GDM1 (cell line): Measurements from ENCODE around the gene MED16.

ENCODE experiments used
- DNase-seq: peaks from one replicate; lab custom pipeline; 2025; lab: John Stamatoyannopoulos, UW

MED16 gene, protein sequence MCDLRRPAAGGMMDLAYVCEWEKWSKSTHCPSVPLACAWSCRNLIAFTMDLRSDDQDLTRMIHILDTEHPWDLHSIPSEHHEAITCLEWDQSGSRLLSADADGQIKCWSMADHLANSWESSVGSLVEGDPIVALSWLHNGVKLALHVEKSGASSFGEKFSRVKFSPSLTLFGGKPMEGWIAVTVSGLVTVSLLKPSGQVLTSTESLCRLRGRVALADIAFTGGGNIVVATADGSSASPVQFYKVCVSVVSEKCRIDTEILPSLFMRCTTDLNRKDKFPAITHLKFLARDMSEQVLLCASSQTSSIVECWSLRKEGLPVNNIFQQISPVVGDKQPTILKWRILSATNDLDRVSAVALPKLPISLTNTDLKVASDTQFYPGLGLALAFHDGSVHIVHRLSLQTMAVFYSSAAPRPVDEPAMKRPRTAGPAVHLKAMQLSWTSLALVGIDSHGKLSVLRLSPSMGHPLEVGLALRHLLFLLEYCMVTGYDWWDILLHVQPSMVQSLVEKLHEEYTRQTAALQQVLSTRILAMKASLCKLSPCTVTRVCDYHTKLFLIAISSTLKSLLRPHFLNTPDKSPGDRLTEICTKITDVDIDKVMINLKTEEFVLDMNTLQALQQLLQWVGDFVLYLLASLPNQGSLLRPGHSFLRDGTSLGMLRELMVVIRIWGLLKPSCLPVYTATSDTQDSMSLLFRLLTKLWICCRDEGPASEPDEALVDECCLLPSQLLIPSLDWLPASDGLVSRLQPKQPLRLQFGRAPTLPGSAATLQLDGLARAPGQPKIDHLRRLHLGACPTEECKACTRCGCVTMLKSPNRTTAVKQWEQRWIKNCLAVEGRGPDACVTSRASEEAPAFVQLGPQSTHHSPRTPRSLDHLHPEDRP

DNA sequence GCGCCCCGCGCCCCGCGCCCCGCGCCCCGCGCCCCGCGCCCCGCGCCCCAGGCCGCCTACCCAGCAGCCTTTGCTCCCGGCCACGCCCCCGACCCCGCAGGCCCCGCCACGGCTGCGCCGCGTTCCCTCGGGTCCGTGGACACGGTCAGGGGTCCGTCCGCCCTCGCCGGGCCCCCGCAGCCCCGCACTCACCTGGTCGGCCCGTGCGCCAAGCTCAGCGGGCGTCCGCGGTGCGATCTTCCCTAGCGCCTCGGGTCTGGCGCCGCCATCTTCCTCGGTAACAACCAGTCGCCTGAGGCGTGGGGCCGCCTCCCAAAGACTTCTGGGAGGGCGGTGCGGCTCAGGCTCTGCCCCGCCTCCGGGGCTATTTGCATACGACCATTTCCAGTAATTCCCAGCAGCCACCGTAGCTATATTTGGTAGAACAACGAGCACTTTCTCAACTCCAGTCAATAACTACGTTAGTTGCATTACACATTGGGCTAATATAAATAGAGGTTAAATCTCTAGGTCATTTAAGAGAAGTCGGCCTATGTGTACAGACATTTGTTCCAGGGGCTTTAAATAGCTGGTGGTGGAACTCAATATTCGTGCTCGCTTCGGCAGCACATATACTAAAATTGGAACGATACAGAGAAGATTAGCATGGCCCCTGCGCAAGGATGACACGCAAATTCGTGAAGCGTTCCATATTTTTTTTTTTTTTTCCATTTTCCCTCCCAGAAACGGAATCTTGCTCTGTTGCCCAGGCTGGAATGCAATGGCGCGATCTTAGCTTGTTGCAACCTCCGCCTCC lies at the start of gene MED16, which contains the start of gene RNU6-9:
Gene MED16 (minus strand): TSS at position 294 of the 796 bp plus-strand sequence. CDS start 2,056 bp downstream, outside the sequence.
Gene RNU6-9 (plus strand): TSS at position 591 of the 796 bp plus-strand sequence.
- peak; percentile 85 for DNase-seq

DNA sequence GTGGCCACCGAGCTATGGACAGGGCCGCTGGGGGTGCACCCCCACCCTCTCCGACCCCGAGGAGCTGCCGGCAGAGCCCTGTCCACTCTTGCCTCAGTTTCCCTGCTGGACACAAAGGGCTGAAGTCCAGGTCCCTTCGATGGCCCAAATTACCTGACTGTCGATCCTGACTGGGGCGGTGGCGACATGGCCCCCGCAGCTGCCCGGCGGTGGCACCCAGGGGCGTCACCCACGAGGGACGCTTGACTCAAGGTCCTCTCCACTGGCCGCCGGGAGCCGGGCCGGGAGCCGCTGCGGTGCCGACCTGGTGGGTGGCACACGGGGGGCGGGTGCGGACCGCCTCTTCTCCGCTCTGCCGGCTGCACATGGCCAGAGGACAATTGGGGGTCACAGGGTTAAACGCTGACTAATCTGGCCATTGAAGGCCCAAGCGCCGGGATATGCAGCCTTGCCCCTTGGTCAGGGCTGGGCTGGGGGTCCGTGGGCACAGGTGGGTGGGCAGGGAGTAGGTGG lies 49.2 kb upstream of the MED16 start:
- DNase-seq, result no peak

DNA sequence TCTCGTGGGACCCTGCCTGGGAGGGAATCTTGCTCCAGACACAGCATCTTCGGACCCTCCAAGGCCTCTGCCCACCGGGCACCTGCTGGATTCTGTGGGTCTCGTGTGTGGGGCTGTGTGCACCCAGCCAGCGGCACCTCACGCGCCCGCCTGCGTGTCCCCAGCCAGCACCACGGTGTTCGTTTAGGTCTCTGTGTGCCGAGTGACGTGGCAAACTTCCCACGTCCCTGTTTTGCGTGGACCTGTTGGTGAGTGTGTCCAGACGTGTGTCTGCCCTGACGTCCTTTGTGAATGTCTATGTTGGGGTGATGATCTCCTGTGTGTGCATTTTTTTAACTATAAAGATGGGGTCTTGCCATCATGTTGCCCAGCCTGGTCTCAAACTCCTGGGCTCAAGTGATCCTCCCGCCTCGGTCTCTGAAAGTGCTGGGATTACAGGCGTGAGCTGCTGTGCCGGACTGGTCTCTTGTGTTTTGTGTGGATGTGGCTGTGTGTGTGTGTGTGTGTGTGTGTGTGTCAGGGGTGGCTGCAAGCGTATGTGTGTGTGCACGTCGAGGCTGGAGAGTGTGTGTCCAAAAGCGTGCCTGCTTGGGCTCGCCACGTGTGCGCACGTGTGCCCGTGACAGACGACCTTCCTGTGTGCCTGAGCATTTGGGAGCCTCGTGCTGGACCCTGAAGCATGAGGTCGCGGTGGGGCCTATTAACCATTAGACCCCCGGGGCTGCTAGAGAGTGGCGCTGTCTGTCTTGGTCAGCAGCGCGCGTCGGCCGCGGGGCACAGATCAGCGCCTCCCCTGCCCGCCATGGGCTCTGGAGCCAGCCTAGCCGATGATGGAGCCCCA lies 48.5 kb upstream of the MED16 start:
- no peak for DNase-seq

DNA sequence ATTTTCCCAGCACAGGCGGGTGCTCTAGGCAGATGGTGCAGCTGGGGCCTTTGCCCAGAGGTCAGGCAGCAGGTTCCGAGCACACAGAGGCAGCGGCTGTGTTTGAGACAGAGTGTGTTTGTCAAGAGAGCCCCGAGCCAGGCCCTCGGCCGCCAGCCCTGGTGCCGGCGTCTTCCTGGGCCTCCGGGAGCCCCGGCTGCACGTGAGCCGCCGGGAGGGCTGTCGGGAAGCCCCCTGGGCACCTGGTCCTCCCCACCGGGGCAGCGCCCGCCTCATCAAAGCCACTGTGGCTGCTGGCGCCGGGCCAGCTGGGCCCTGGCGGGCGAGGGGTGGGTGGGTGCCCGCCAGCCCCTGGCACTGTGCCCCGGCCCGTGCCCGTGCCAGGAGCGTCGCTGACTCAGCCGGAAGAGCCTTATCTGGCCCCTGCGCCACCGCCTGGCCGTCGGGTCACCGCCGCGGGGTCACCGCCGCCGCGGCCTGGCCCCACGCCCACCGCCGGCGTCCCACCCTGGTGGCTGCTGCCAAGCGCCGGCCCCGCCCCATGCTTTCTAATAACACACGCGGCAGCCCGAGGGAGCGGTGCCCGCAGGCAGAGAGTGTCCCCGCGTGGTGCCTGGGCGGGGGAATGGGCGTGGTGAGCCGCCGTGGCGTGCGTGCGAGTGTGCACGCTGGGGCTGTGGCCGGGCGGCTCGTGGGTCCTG lies 47.8 kb upstream of the MED16 start:
- DNase-seq, result no peak

DNA sequence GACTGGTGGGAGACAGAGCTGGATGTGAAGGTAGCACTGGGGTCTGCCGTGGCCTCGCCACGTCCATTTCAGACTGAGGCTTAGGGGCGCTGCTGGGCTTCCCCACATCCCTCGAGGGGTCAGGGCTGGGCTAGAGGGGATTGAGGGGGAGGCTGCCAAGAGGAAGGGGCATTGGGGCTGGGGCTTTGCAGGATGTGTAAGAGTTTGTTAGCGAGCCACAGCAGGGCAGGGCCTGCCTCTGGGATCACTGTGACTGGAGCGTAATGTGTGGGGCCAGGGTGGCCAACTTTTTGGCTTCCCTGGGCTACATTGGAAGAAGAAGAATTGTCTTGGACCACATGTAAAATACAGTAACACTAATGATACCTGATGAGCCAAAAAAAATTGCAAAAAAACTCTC lies 46.9 kb upstream of the MED16 start:
- no peak for DNase-seq

DNA sequence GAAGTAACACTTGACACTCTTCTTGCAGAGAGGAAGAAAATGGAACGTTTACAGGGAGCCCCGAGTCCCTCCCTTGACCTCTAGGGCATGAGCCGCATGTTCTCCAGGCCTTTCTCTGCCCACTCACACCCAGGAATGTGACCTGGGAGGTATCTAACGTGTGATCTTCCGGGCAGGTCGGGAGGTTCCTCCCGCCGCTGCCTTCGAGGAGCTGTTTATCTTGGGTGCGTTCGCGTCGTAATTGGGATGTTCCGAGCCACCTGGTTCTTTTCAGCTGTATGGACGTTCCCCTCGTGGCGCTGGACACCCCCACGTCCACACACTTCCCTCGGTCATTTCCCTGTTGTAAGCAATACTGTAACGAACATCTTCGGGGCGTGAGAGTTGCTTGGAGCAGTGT lies 46.5 kb upstream of the MED16 start:
- no peak for DNase-seq

DNA sequence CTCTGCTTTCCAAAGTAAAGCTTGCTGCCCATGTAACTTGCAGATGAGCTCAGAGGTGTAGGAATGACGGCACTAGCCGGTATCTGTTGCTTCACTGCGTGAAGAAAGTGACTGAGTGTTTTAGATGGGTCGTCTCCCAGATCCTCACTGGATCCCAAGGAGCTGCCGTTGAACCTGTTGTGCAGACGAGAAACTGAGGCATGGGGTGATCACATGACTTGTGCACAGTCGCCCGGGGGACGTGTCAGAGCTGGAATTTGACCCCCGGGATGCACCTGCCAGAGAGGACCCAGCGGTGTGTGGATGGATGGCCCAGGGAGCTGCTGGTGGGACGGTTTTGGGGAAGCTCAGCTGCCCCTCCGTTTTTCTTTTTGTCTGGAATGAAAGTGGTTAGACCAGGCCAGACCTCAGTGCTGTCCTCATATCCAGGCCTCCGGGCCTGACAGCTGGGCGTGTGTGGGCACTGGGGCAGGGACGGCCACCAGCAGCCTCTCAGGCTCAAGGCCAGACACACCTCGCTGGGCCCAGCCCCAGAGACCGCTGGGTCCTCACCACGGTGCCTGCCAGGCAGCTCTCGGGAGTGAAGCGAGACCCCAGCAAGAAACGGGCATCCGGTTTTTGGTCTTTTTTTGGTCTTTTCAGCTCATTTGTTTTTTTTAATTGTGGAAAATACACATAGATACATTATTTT lies 45.4 kb upstream of the MED16 start:
- no peak for DNase-seq

DNA sequence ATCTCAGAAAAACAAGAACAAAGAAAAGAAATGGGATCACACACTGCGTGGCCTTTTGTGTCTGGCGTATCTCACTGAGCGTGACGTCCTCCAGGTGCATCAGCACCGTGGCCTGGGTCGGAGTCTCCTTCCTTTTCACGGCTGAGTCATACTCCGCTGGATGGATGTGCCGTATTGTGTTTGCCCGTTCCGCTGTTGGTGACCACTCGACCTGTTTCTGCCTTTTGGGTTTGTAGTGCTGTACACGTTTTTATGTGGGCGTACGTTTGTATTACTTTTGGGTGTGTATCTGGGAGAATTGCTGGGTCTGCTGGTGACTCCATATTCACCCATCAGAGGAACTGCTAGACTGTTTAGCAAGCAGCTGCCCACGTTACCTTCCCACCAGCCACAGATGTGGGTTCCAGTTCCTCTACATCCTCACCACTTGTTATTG lies 44.3 kb upstream of the MED16 start:
- no peak for DNase-seq

DNA sequence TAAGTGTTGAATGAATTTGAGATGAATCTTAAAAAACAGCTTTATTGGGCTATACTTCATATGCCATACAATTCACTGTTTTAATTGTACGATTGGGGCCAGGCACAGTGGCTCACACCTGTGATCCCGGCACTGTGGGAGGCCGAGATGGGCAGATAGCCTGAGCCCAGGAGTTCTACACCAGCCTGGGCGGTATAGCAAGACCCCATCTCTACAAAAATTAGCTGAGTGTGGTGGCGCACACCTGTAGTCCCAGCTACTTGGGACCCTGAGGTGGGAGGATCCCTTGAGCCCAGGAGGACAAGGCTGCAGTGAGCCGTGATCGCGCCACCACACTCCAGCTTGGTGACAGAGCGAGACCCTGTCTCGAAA lies 43.2 kb upstream of the MED16 start:
- no peak for DNase-seq

DNA sequence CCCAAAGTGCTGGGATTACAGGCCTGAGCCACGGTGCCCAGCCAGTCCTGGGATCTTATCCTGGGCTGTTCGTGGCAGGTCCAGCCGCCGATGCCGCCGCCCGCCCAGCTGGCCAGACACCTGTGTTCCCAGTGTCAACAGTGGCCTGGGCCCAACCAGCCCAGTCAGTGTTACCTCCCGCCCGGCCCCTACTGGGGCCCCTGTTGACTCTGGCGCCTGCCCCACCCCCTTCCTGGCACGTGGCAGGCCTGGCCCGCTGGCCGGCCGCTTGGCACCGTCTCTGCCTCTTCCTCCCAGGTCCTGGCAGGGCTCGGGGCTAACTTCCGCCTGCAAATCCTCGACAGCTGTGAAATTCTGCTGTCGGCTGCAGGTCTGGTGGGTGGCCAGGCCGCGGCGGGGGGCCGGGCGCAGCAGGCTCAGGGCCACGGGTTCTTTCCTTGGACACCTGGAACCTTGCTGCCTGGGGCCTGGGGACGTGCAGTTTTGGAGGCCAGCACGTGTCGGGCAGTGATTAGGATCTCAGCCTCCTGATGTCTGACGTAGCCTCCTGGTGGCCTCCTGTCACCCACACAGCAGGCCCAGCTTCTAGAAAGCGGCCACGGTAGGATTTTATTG lies 42.0 kb upstream of the MED16 start:
- no peak for DNase-seq

DNA sequence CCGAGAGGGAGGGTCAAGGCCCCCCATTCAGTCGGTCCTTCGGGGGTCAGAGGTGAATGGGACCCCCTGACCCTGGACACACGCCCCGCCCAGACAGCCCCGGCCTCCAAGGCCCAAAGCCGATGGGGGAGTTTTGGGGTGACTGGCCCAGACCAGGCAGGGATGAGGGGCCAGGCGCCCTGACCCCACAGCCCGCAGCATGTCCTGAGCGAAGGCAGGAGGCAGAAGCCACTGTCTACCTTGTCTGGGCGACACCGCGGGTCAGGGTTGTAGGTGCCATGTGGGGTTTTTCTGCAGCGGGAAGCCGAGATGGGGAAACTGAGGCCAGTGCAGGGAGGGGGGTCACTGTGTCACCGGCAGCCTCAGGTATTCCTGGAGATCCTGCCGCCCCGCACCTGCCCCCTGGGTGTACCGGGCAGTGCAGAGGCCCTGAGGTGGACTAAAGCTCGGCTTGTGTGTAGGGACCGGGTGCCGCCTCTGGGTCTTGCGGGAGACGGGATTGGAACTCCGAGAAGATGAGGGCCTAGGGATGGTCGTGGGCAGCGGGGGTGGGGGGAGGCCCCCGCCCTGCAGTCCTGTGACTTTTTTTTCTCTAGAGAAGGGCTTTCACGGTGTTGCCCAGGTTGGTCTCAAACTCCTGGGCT lies 41.3 kb upstream of the MED16 start:
- no peak for DNase-seq

DNA sequence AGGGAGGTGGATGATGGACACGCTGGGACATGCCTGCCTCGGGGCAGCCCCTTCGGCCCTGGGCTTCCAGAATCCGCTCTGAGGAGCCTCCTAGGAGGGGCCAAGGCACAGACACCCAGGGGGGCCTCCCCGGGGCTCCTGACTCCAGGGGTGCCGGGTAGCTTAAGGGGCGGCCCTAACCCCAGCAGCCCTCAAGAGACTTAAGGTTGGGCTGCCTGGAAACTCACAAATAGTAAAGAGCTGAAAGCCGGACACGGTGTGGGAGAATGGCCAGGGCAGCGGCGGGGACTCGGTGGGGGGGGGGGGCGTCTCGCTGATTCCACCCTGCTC lies 40.5 kb upstream of the MED16 start:
- no peak for DNase-seq

DNA sequence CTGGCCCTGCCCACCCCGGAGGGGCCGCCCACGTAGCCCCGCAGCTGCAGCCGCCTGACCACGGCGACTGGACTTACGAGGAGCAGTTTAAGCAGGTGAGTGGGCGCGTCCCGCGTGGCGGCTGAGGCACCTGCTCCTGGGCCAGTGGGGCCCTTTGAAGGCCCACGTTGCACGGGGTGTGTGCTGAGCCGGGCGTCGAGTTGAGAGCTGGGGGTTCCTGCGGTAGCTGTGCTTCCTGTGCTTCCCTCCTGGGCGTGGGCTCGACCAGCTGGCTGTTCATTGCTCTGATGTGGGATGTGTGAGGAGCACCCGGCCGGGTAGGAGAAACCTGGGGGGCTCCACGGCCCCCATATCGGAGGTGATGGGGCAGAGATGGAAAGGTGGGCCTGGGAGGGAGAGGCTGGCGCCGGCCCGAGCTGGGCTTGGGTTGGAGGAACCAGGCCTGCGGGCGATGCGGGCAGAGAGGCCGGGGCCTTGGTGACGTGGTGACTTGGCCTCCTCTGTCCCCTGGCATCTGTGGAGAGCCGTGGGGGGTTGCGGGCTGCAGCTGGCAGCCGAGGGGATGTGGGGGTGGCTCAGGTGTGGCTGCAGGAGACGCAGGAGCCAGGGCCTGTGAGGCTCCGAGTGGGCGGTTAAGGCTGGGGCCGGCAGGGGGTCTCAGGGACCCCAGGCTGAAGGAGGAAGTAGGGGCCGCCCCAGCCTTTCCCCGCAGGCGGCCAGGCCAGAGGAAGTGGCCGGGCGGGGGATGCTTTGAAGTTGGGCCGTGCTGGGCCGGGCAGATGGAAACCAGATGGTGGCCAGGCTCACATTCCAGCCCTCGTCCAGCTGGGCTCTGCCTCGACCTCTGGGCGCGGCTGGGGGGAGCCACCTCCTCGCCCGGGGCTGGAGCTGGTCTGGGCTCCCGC lies 39.9 kb upstream of the MED16 start:
- DNase-seq, result no peak

DNA sequence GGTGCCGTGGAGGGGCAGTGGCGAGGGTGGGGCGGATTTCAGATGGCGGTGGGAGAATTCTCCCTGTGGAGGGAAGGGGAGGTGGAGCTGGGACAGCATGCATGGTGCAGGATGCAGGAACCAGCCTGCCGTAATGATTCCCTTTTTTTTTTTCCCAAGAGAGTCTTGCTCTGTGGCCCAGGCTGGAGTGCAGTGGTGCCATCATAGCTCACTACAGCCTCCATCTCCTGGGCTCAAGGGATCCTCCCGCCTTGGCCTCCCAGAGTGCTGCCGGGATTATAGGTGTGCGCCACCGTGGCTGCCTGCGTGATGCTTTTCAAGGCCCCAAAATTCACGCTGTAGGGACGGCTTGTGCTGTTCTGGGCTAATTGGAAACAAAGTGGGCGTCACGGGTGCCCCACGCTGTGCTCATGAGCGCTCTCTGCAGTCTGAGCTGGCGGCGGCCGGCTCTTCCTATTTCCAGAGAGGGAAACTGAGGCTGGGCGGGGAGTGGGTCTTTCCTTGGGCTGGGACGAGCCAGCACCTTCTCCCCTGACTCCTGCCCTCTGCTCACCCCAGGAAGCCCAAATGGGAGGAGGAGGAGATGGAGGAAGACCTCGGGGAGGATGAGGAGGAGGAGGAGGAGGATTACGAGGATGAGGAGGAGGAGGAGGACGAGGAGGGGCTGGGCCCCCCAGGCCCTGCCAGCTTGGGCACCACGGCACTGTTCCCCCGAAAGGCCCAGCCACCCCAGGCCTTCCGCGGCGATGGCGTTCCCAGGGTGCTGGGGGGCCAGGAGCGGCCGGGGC lies 39.1 kb upstream of the MED16 start:
- no peak for DNase-seq

DNA sequence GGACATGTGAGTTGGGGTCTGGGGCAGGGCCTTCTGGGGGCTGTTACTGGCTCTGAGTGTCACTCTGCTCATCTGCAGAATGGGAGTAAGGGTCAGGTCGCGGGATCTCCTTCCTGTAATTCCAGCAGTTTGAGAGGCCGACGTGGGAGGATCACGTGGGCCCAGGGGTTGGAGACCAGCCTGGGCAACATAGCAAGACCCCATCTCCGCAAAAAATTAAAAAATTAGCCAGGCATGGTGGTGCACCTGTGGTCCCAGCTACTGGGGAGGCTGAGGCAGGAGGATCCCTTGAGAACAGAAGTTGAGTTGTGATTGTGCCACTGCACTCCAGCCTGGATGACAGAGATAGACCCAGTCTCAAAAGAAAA lies 36.9 kb upstream of the MED16 start:
- DNase-seq, result no peak

DNA sequence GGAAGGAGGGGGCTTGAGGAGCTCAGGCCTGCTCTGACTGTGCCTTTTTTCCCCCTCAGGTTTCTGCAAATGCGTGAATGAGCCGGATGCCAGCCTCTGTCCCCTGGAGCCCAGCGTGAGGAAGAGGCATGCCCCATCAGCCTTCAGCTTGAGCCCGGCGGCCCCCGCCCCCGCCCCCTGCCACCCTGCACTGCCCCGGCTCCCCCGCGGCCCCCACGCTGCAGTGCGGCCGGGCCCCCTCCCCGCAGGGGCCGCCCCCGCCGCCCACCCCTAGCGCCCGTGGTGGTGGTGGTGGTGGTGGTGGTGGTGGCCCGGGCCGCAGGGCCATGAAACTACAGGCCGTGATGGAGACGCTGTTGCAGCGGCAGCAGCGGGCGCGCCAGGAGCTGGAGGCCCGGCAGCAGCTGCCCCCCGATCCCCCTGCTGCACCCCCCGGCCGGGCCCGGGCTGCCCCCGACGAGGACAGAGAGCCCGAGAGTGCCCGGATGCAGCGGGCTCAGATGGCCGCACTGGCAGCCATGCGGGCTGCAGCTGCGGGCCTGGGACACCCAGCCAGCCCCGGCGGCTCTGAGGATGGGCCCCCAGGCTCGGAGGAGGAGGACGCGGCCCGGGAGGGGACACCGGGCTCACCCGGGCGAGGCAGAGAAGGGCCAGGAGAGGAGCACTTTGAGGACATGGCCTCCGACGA lies 36.4 kb upstream of the MED16 start:
- no peak for DNase-seq
